Right ventricle myocardium superior (tissue), 1 donor: ENCODE measurements around the gene MYO5B. TPM values are rescaled to one million over a fixed set of nuclear protein-coding genes. Genes with fewer than 3 reads are reported as not detected.

ENCODE experiments used
- ATAC-seq: fragments of 200-7000 bp; cut with Tn5 transposase; one replicate; pipeline ENCODE4 v1.9.1; 2020; ENCODE audit warnings: mild to moderate bottlenecking; ENCODE audit not compliant: poor library complexity
- DNase-seq: peaks from one replicate; pipeline ENCODE4 v3.0.0-alpha.2; 2020
- intact Hi-C: fragments of 100-400 bp; cut with DNase I; formaldehyde crosslinking; loops from one replicate; pipeline ENCODE4 v1.11.2; 2022
- total RNA-seq: library from RNA; stranded (reverse); fragmentation: NEBNext Ultra II Directional; extraction: Animal tissue kit (Norgen Biotek cat#: 25700); gene quantifications from one replicate; pipeline ENCODE4 v1.2.1, GENCODE V29; 2021
- donor health status: DM: no; HTN: yes; CAD: no; lungs with severe emphysema.

Gene MYO5B
- total RNA-seq, 1 donor from 2014 or later = 0.38 TPM

GRCh38 chr18:50090370-50091312 lies 104.3 kb downstream of the MYO5B start:
- intact Hi-C loops = no loop called here
- DNase-seq = no peak
- no peak for ATAC-seq

GRCh38 chr18:50089702-50090101 lies 105.2 kb downstream of the MYO5B start:
- intact Hi-C loops = no loop called here
- DNase-seq = no peak
- no peak for ATAC-seq

GRCh38 chr18:50083708-50084107 lies 111.2 kb downstream of the MYO5B start:
- DNase-seq (no peak), ATAC-seq (no peak)
- intact Hi-C loops = no loop called here

GRCh38 chr18:50080932-50081560 lies 113.9 kb downstream of the MYO5B start:
- ATAC-seq (no peak), DNase-seq (no peak)
- intact Hi-C loops = no loop called here

- DNase-seq (no peak), ATAC-seq (no peak)
- intact Hi-C loops = no loop called here
Observed at GRCh38 chr18:50080316-50080715, 114.6 kb downstream of the MYO5B start.

- intact Hi-C loops = no loop called here
- peak; percentile 87 for DNase-seq
- peak; percentile 97 for ATAC-seq
Observed at GRCh38 chr18:50079571-50080295, 115.2 kb downstream of the MYO5B start.

- intact Hi-C loops = no loop called here
- DNase-seq (no peak), ATAC-seq (no peak)
Observed at GRCh38 chr18:50076277-50076676, 118.7 kb downstream of the MYO5B start.

- intact Hi-C loops = no loop called here
- ATAC-seq = no peak
- DNase-seq = no peak
Observed at GRCh38 chr18:50075772-50076171, 119.2 kb downstream of the MYO5B start.

- no peak for ATAC-seq
- DNase-seq = no peak
- intact Hi-C loops = no loop called here
Observed at GRCh38 chr18:50074404-50074803, 120.5 kb downstream of the MYO5B start.

- ATAC-seq (no peak), DNase-seq (no peak)
- intact Hi-C loops = no loop called here
Observed at GRCh38 chr18:50073319-50073718, 121.6 kb downstream of the MYO5B start.

GRCh38 chr18:50072146-50072545 lies 122.8 kb downstream of the MYO5B start:
- no peak for ATAC-seq
- no peak for DNase-seq
- intact Hi-C loops = no loop called here

GRCh38 chr18:50071397-50071796 lies 123.5 kb downstream of the MYO5B start:
- DNase-seq (no peak), ATAC-seq (no peak)
- intact Hi-C loops = no loop called here

- intact Hi-C loops = no loop called here
- DNase-seq (no peak), ATAC-seq (no peak)
Observed at GRCh38 chr18:50069422-50069821, 125.5 kb downstream of the MYO5B start.

- DNase-seq (no peak), ATAC-seq (no peak)
- intact Hi-C loops = no loop called here
Observed at GRCh38 chr18:50065527-50065926, 129.4 kb downstream of the MYO5B start.

GRCh38 chr18:50065039-50065438 lies 129.9 kb downstream of the MYO5B start:
- DNase-seq = no peak
- intact Hi-C loops = no loop called here
- no peak for ATAC-seq

GRCh38 chr18:50061876-50062517 lies 132.9 kb downstream of the MYO5B start:
- peak; percentile 74 for DNase-seq
- intact Hi-C loops = no loop called here
- peak; percentile 64 for ATAC-seq

GRCh38 chr18:50060822-50061221 lies 134.1 kb downstream of the MYO5B start:
- intact Hi-C loops = no loop called here
- DNase-seq (no peak), ATAC-seq (no peak)

- intact Hi-C loops = no loop called here
- no peak for ATAC-seq
- DNase-seq = no peak
Observed at GRCh38 chr18:50058731-50059130, 136.2 kb downstream of the MYO5B start.

- DNase-seq = no peak
- ATAC-seq = no peak
- intact Hi-C loops = no loop called here
Observed at GRCh38 chr18:50057009-50057408, 137.9 kb downstream of the MYO5B start.
